NT2/D1 (cell line): ENCODE results near the gene TRIM3.

Experiments
- DNase-seq: peaks from one replicate; pipeline ENCODE4 v3.0.0-alpha.2; 2011; ENCODE audit warnings: low read depth, low spot score
- H3K27me3 ChIP-seq: 2 replicates; pipeline ENCODE4 v1.6.0; 2011; ENCODE audit warnings: mild to moderate bottlenecking; ENCODE audit not compliant: insufficient read length, insufficient read depth
- H3K36me3 ChIP-seq: 2 replicates; pipeline ENCODE4 v1.6.1; 2011; ENCODE audit warnings: mild to moderate bottlenecking, low read length, mixed read lengths; ENCODE audit not compliant: insufficient read depth, insufficient read length
- H3K4me1 ChIP-seq: 2 replicates; pipeline ENCODE4 v1.5.1; 2011; ENCODE audit not compliant: insufficient read depth, insufficient read length
- H3K4me3 ChIP-seq: 2 replicates; pipeline ENCODE4 v1.5.1; 2011; ENCODE audit warnings: low read depth; ENCODE audit not compliant: insufficient read length
- H3K9ac ChIP-seq: 2 replicates; pipeline ENCODE4 v1.6.0; 2011; ENCODE audit warnings: low read depth; ENCODE audit not compliant: insufficient read length
- H3K9me3 ChIP-seq: 2 replicates; pipeline ENCODE4 v1.5.1; 2011; ENCODE audit warnings: mild to moderate bottlenecking, low read length; ENCODE audit not compliant: insufficient read depth
- SUZ12 ChIP-seq: IDR thresholded peaks from 2 replicates; pipeline ENCODE4 v1.6.1; 2011; ENCODE audit not compliant: insufficient read length, insufficient read depth; ENCODE audit errors: extremely low read depth
- YY1 ChIP-seq: IDR thresholded peaks from 2 replicates; pipeline ENCODE4 v1.6.1; 2011; ENCODE audit not compliant: insufficient read length, insufficient read depth
- ZNF274 ChIP-seq: IDR thresholded peaks from 2 replicates; pipeline ENCODE4 v1.6.1; 2011; ENCODE audit warnings: mild to moderate bottlenecking, low read depth, low read length

Gene TRIM3

DNA sequence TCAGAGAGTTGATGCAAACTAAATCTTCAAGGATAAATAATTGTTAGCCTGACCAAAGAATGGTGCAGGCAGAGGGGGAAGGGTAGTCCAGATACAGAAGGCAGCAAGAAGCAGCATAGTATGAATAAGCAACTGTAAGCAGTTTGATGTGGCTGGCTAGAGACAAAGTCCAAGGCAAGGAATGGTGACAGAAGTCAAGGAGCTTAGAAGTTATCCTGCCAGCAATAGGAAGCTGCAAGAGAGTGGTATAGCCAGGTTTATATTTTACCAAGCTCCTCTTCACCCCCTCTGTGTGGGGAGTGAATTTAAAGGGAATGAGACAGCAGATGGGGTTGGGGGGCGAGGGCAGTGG lies 14.7 kb downstream of the TRIM3 start:
- Histone ChIP-seq H3K4me3 (no peak overlapping the region), H3K36me3 (peaks cover 41% of the 10 kb centered on the region), H3K27me3 (no peaks in the 10 kb centered on the region), H3K4me1 (no peaks in the 10 kb centered on the region), H3K9me3 (no peaks in the 10 kb centered on the region), H3K9ac (no peak overlapping the region)
- DNase-seq, result no peak
- TF ChIP-seq SUZ12, result no peak
- TF ChIP-seq YY1, result no peak
- TF ChIP-seq ZNF274, result no peak

DNA sequence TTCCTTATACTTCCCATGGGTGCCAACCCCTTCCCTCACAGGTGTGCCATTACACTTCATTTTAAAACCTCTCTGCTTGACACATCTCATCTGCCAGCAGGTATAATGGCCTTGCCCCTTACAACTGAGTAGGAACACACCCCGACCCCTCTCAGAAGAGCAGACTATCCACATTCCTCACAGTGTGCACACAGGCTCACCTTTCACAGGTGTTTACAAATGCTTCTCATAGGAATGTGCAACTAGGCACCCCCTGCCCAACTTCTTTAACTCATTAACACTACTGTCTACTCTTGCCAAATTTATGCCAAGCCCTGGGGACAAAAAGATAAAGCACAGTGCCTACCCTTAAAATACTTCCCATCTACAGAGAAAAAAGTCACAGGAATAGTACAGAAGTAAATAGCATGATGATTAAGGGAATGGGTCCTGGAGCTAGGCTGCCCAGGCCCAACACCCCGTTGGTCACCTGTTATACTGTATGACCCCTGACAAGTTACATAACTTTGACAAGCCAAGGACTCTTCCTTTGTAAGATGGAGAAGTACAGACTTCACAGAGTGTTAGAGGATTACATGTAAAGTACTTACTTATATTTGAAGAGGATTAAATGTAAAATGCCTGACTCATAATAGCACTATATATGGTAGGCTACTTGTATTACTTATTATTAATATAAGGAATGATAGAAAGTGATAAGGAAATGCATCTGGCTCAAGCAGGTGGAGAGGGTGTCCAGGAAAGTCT lies 15.2 kb downstream of the TRIM3 start:
- Histone ChIP-seq H3K9me3 (no peaks in the 10 kb centered on the region), H3K27me3 (no peaks in the 10 kb centered on the region), H3K4me3 (no peak overlapping the region), H3K4me1 (no peaks in the 10 kb centered on the region), H3K36me3 (peaks cover 38% of the 10 kb centered on the region), H3K9ac (no peak overlapping the region)
- no peak for TF ChIP-seq SUZ12
- TF ChIP-seq ZNF274, result no peak
- no peak for TF ChIP-seq YY1
- no peak for DNase-seq

DNA sequence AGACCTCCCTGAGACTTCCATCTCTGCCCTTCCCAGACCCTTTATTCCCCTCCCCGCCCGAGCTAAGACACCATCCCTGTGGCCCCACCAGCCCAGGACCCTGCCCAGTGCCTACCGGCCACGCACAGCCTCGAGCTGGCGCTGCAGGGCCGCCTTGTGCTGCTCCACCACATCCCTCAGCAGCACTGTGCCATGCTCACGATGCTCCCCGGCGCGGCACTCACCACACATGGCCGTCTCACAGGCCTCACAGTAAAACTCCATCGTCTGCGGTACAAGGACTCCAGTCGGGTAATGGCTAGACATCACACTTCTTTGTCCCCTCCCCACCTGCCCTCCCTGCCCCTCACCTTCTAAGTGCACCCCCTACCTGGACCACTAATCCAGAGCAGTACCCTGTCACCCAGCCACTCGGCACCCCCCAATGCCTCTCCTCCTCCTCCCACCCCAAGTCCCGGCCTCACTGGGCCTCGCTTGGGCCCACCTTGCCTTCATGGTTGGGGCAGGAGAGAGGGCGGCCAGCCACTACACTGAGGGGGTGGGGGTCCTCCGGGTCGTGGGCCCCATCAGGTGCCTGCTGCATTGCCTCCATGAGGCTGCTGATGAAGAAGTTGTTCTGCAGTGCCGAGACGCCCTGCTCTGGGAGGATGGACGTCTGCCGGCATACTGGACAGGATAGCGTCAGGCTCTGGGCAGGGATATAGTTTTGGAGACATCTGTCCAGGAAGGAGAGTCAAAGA lies 16.0 kb downstream of the TRIM3 start:
- H3K4me3 ChIP-seq, result no peak overlapping the region
- H3K9ac ChIP-seq, result no peak overlapping the region
- H3K27me3 ChIP-seq, result no peaks in the 10 kb centered on the region
- peaks cover 34% of the 10 kb centered on the region for H3K36me3 ChIP-seq
- TF ChIP-seq SUZ12 (no peak), YY1 (no peak), ZNF274 (no peak)
- H3K4me1 ChIP-seq, result no peaks in the 10 kb centered on the region
- no peaks in the 10 kb centered on the region for H3K9me3 ChIP-seq
- DNase-seq, result no peak

DNA sequence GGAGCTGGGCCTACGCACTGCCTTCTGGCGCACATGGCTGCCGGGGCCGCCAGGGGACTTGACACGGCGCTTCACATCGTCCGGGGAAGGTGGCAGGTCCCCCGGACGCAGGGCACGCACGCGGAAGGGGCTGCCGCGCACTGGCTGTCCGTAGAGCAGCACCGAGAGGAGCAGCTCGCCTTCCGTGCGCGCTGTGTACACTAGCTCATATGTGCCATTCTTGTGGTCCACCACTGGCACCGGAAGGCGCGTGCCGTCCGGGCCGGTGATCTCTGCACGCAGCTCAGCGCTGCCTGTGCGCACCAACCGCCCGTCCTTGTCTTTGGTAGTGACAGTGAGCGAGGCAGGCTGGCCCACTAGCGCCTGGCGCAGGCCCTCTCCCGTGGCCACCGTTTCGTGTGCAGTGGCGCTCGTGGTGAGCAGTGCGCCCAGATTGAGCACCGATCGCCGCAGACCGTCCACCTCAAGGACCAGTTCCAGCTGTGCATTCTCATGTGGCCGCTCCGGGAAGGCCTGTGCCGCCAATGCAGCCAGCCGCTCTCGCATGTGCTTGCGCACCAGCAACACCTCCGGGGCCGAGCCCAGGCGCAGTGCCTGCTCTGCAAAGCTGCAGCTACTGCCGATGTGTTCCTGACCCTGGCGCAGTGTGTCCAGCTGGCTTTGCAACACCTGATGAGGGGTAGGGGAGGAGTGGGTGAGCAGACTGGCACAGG lies 17.2 kb downstream of the TRIM3 start:
- no peak for DNase-seq
- H3K4me3 ChIP-seq, result no peak overlapping the region
- H3K27me3 ChIP-seq, result no peaks in the 10 kb centered on the region
- peaks cover 37% of the 10 kb centered on the region for H3K36me3 ChIP-seq
- TF ChIP-seq YY1, result no peak
- no peak for TF ChIP-seq SUZ12
- no peak for TF ChIP-seq ZNF274
- no peaks in the 10 kb centered on the region for H3K9me3 ChIP-seq
- no peaks in the 10 kb centered on the region for H3K4me1 ChIP-seq
- H3K9ac ChIP-seq, result no peak overlapping the region

DNA sequence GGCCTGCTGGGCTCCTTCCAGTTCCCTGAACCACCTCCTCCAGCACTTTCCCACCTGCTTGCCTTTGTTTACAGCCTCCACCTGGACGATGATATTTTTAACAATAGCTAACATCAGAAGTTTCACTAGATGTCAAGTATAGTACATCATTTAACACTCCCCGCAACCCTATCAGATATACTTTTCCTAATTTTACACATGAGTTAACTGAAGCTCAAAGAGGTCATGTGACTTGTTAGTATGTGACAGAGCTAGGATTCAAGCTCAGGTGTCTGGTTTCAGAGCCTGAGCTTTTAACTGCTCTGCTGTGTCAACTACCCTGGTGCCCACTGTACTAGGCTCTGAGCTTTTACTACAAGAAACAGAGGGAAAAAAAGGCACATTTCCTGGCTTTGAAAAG lies 18.7 kb downstream of the TRIM3 start:
- DNase-seq, result no peak

DNA sequence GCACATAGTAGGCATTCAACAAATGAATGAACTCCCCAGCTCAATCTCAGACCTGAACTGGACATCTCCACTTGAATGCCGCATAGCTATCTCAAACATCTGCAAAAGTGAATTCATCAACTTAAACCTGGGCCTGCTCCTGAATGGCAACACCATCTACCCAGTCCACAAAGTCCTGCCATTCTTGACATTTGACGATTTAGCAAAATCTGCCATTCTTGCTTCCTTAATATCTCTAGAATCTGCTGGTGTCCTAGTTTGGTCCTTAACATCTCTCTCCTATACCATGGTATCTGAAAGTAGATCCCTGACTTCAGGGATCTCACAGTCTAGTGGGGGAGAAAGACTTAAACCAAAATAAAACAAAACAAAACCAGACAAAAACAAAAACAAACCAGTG lies 20.6 kb downstream of the TRIM3 start:
- H3K4me3 ChIP-seq, result no peak overlapping the region
- H3K36me3 ChIP-seq, result peaks cover 63% of the 10 kb centered on the region
- no peaks in the 10 kb centered on the region for H3K27me3 ChIP-seq
- H3K9ac ChIP-seq, result no peak overlapping the region
- TF ChIP-seq ZNF274, result no peak
- TF ChIP-seq YY1, result no peak
- no peak for TF ChIP-seq SUZ12
- no peak for DNase-seq
- no peaks in the 10 kb centered on the region for H3K4me1 ChIP-seq
- H3K9me3 ChIP-seq, result no peaks in the 10 kb centered on the region

More for the DNA sequence above, 18.7 kb downstream of the TRIM3 start:
- H3K9ac ChIP-seq, result no peak overlapping the region
- H3K4me3 ChIP-seq, result no peak overlapping the region
- H3K9me3 ChIP-seq, result no peaks in the 10 kb centered on the region
- peaks cover 48% of the 10 kb centered on the region for H3K36me3 ChIP-seq
- H3K27me3 ChIP-seq, result no peaks in the 10 kb centered on the region
- H3K4me1 ChIP-seq, result no peaks in the 10 kb centered on the region
- TF ChIP-seq YY1, result no peak
- TF ChIP-seq SUZ12, result no peak
- TF ChIP-seq ZNF274, result no peak

DNA sequence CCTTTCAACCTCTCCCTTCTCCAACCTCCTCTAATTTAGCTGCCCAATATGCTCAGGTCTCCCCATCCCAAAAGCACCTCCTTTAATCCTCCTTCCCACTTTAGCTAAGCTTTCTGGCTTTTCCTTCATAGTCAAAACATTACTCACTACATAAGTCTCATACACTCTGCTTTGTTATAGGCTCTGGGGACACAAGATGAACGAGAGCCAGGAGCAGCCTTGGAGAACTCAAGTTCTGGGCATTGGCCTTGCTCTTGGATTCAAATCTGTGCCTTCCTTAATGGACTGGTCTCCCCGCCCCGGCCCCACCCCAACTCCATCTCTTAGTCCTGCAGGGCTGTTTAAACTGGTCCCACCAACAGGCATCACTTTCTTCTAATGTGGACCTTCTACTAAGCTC lies 21.5 kb downstream of the TRIM3 start:
- H3K36me3 ChIP-seq, result peaks cover 56% of the 10 kb centered on the region
- H3K9ac ChIP-seq, result no peak overlapping the region
- DNase-seq, result no peak
- TF ChIP-seq YY1 (no peak), ZNF274 (no peak), SUZ12 (no peak)
- H3K27me3 ChIP-seq, result no peaks in the 10 kb centered on the region
- H3K4me1 ChIP-seq, result no peaks in the 10 kb centered on the region
- H3K9me3 ChIP-seq, result no peaks in the 10 kb centered on the region
- H3K4me3 ChIP-seq, result no peak overlapping the region
